Esophagus squamous epithelium (tissue), 4 donors: ENCODE measurements around the gene GGT7.

Source experiments
- POLR2A ChIP-seq, 4 donors: fragments of 450-650 bp; IDR thresholded peaks; one replicate each; pipeline ENCODE4 v1.6.1; 2017; ENCODE audit warnings: antibody characterized with exemption in 4 of 4, mild to moderate bottlenecking in 4 of 4, moderate library complexity in 3 of 4
- TF ChIP-seq, protein P1 (sequence below), 6 experiments: fragments of 450-650 bp in 4 of 6; fragments of 200-600 bp in 2 of 6; sonication (generic) in 2 of 6; IDR thresholded peaks; one replicate each; pipeline ENCODE4 v1.5.1; 2016 to 2019; ENCODE audit warnings: antibody characterized with exemption in 6 of 6, mild to moderate bottlenecking in 4 of 6, moderate library complexity in 4 of 6

DNA sequence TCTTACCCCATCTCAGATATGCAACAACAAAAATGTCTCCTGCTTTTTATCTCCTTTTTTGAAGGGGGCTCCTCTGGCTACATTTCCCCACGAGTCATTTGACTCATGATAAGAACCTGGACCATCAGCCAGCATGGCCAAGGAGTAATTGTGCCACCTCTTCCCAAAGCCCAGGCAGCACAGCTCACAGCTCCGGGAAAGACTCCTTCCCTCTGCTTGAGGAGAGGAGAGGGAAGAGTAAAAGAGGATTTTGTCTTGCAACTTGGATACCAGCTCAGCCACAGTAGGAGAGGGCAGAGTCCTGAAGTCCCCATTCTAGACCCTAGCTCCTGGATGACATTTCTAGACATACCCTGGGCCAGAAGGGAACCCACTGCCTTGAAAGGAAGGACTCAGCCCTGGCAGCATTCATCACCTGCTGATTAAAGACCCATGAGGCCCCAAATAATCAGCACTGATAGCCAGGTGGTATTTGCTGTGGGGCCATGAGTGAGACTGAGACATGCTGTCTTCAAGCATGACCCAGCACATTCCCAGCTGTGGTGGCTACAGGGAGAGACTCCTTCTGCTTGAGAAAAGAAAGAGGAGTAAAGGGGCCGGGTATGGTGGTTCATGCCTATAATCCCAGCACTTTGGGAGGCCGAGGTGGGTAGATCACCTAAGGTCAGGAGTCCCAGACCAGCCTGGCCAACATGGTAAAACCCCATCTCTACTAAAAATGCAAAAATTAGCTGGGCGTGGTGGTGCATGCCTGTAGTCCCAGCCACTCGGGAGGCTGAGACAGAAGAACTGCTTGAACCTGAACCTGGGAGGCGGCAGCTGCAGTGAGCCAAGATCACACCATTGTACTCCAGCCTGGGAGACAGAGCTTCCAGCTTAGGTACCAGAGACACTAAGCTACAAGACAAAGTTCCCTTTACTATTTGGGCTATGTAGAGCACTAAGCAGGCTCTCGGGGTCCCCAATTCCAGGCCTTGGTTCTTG, 75.4 kb downstream of the GGT7 start:
- TF ChIP-seq, protein P1, sequence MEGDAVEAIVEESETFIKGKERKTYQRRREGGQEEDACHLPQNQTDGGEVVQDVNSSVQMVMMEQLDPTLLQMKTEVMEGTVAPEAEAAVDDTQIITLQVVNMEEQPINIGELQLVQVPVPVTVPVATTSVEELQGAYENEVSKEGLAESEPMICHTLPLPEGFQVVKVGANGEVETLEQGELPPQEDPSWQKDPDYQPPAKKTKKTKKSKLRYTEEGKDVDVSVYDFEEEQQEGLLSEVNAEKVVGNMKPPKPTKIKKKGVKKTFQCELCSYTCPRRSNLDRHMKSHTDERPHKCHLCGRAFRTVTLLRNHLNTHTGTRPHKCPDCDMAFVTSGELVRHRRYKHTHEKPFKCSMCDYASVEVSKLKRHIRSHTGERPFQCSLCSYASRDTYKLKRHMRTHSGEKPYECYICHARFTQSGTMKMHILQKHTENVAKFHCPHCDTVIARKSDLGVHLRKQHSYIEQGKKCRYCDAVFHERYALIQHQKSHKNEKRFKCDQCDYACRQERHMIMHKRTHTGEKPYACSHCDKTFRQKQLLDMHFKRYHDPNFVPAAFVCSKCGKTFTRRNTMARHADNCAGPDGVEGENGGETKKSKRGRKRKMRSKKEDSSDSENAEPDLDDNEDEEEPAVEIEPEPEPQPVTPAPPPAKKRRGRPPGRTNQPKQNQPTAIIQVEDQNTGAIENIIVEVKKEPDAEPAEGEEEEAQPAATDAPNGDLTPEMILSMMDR (IDR thresholded peaks at IDR 0.05) = no peak
- no peak for TF ChIP-seq POLR2A (IDR thresholded peaks at IDR 0.05)
